ENCODE measurements around the gene PDE4B.
"Not testable (repeated sequence)": the region's sequence is repeated elsewhere in the genome, so short reads cannot be mapped to it uniquely, and the experiment has no call there.

Gene PDE4B

GRCh38 chr1:66413136-66413837, 620.6 kb downstream of the PDE4B start:
- DNase-seq = no peak

DNA sequence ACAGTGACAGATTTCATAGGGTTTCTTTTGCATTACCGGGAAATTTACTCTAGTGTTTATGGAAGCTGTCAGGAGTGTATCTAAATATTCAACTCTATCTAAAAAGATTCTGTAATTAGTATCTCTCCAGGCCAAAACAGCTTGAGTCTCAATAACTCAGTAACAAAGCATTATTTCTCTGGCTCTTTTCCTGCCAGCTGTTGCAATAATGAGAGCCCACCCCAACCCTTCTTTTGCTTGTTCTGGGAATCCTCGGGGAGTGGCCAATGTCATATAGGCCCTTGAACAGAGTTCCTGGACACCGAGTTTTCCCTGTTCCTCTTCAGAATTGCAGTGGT, 621.1 kb downstream of the PDE4B start:
- DNase-seq = no peak

- no peak for DNase-seq
Observed at GRCh38 chr1:66415281-66415680, 622.6 kb downstream of the PDE4B start.

GRCh38 chr1:66415866-66416265, 623.2 kb downstream of the PDE4B start:
- DNase-seq = no peak

GRCh38 chr1:66416295-66416694, 623.6 kb downstream of the PDE4B start:
- DNase-seq = no peak

- no peak for DNase-seq
Observed at GRCh38 chr1:66418021-66418420, 625.3 kb downstream of the PDE4B start.

DNA sequence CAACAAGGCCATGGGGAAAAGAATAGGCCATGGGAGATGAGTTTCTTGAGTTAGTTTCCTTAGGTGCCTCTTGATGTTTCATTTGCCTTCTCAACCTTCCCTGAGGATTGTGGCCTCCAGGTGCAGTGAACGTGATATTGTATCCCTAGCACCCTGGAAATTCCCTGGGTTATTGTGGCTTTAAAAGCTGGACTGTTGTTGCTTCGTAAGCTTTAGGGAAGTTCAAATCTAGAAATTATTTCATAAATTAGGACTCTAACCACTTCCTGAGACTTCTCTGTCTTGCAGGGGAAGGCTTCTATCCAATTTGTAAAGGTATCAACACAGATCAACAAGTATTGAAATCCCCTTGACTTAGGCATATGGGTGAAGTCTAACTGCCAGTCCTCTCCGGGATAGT, 627.5 kb downstream of the PDE4B start:
- DNase-seq = not testable (repeated sequence)

DNA sequence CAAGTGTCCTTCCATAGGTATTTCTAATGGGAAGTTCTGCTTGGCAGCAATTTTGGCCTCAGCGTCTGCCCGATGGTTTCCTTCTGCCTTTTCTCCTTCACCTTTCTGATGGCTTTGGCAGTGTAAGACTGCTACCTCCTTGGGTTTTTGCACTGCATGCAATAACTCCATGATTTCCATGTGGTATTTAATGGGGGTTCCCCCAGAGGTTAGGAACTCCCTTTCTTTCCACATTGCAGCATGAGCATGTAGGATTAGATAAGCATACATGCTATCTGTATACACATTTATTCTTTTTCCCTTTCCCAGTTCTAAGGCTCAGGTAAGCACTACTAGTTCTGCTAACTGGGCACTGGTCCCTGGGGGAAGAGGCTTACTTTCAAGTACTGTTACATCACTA, 628.2 kb downstream of the PDE4B start:
- DNase-seq = not testable (repeated sequence)

GRCh38 chr1:66422804-66423203, 630.1 kb downstream of the PDE4B start:
- DNase-seq = no peak
